ENCODE results near the gene CHMP6.

Gene CHMP6

DNA sequence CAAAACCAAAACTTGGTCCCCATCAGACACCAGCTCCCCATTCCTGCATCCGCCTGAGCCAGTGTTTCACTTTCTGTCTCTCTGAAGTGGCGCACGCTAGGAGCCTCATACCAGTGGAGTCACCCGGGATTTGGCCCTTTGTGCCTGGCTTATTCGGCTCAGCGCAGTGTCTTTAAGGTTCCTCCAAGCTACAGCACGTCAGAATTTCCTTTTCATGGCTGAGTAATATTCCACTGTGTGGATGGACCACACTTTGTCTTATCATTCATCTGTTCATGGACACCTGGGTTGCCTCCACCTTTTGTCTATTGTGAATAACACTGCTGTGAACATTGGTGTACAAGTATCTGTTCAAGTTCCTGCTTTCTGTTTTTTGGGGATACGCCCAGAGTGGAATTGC, 45.2 kb upstream of the CHMP6 start:
- H3K27ac ChIP-seq, result no peak overlapping the region
- peaks cover 35% of the 10 kb centered on the region for H3K36me3 ChIP-seq
- no peak overlapping the region for H3K4me3 ChIP-seq (ENCODE audit: low read depth in 1 of 2, low read length in 1 of 2)
- no peaks in the 10 kb centered on the region for H3K9me3 ChIP-seq
- no peaks in the 10 kb centered on the region for H3K27me3 ChIP-seq
- no peaks in the 10 kb centered on the region for H3K4me1 ChIP-seq (ENCODE audit: control insufficient read depth in 1 of 2, insufficient read depth in 1 of 2, low read depth in 1 of 2, low read length in 1 of 2)
- TF ChIP-seq, protein P1, sequence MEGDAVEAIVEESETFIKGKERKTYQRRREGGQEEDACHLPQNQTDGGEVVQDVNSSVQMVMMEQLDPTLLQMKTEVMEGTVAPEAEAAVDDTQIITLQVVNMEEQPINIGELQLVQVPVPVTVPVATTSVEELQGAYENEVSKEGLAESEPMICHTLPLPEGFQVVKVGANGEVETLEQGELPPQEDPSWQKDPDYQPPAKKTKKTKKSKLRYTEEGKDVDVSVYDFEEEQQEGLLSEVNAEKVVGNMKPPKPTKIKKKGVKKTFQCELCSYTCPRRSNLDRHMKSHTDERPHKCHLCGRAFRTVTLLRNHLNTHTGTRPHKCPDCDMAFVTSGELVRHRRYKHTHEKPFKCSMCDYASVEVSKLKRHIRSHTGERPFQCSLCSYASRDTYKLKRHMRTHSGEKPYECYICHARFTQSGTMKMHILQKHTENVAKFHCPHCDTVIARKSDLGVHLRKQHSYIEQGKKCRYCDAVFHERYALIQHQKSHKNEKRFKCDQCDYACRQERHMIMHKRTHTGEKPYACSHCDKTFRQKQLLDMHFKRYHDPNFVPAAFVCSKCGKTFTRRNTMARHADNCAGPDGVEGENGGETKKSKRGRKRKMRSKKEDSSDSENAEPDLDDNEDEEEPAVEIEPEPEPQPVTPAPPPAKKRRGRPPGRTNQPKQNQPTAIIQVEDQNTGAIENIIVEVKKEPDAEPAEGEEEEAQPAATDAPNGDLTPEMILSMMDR (IDR thresholded peaks at IDR 0.05), result no peak

- H3K9me3 ChIP-seq, result no peaks in the 10 kb centered on the region
- TF ChIP-seq, protein P1 (IDR thresholded peaks at IDR 0.05), result no peak
- H3K27ac ChIP-seq, result no peak overlapping the region
- H3K4me3 ChIP-seq (ENCODE audit: low read depth in 1 of 2, low read length in 1 of 2), result no peak overlapping the region
- H3K4me1 ChIP-seq (ENCODE audit: control insufficient read depth in 1 of 2, insufficient read depth in 1 of 2, low read depth in 1 of 2, low read length in 1 of 2), result no peaks in the 10 kb centered on the region
- no peaks in the 10 kb centered on the region for H3K27me3 ChIP-seq
- peaks cover 41% of the 10 kb centered on the region for H3K36me3 ChIP-seq
These were observed 44.3 kb upstream of the CHMP6 start for GRCh38 chr17:80947200-80947940.

GRCh38 chr17:80948019-80948975, 43.3 kb upstream of the CHMP6 start:
- Histone ChIP-seq H3K9me3 (no peaks in the 10 kb centered on the region), H3K27me3 (no peaks in the 10 kb centered on the region), H3K27ac (no peak overlapping the region), H3K4me3 (ENCODE audit: low read depth in 1 of 2, low read length in 1 of 2) (no peak overlapping the region), H3K36me3 (peaks cover 41% of the 10 kb centered on the region), H3K4me1 (ENCODE audit: control insufficient read depth in 1 of 2, insufficient read depth in 1 of 2, low read depth in 1 of 2, low read length in 1 of 2) (no peaks in the 10 kb centered on the region)
- TF ChIP-seq, protein P1 (IDR thresholded peaks at IDR 0.05), result no peak

- Histone ChIP-seq H3K27me3 (no peaks in the 10 kb centered on the region), H3K4me1 (ENCODE audit: control insufficient read depth in 1 of 2, insufficient read depth in 1 of 2, low read depth in 1 of 2, low read length in 1 of 2) (no peaks in the 10 kb centered on the region), H3K9me3 (no peaks in the 10 kb centered on the region), H3K4me3 (ENCODE audit: low read depth in 1 of 2, low read length in 1 of 2) (no peak overlapping the region), H3K27ac (no peak overlapping the region), H3K36me3 (peaks cover 41% of the 10 kb centered on the region)
- TF ChIP-seq, protein P1 (IDR thresholded peaks at IDR 0.05), result no peak
These were observed 42.6 kb upstream of the CHMP6 start for GRCh38 chr17:80948976-80949450.

DNA sequence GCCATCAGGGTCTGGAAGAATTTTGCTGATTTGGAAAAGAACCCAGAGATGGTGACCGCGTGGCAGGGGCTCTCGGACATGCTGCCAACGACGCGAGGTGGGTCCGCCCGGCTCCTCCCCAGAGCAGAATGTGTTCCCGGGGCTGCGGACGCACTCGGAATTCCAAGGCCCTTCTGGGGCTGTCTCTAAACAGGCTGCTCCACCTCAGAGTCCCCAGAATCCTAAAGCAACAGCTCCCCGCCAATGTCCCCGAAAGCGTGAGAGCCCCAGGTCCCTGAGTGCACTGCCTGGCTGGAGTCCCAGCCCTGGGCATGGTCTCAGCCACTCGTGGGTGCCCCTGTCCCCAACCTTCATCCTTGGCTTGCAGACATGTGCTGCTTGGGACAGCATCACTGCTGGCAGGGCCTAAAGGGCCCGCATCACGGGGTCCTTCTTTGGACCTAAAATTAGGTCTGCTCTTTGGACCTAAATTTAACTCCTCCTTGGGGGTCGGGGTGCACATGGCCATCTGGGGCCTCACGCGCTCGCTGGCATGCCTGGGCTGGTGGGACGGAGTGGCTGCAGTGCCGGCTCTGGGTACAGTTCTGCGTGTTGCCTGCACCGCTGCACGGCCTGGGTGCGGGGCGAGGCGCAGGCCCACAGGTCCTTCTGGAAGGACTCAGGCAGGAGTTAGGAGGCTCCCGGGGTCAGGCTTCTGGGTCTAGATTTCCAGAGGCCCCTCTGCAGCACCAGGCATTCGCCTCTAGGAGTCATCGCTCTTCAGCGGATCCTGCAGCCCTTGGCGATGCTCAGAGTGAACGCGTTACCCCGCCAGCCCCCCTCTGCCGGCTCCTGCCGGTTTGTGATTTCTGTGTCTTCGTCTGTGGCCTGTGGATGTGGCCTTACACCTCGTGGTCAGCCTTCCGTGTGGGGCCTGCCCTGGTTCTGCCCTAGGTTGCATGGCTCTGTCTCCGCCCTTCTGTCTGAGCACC, 41.9 kb upstream of the CHMP6 start:
- Histone ChIP-seq H3K4me3 (ENCODE audit: low read depth in 1 of 2, low read length in 1 of 2) (no peak overlapping the region), H3K36me3 (peaks cover 41% of the 10 kb centered on the region), H3K4me1 (ENCODE audit: control insufficient read depth in 1 of 2, insufficient read depth in 1 of 2, low read depth in 1 of 2, low read length in 1 of 2) (no peaks in the 10 kb centered on the region), H3K9me3 (no peaks in the 10 kb centered on the region), H3K27me3 (no peaks in the 10 kb centered on the region), H3K27ac (no peak overlapping the region)
- TF ChIP-seq, protein P1 (IDR thresholded peaks at IDR 0.05), result no peak

Data from neutrophil (primary cell).